Stomach (tissue), 4 donors: ENCODE results near the gene NHLH1.

Source experiments
- POLR2A ChIP-seq, 4 donors: fragments of 450-650 bp; IDR thresholded peaks; one replicate each; pipeline ENCODE4 v1.6.1; 2016; ENCODE audit warnings: antibody characterized with exemption in 4 of 4, control low read depth in 2 of 4, mild to moderate bottlenecking in 1 of 4, moderate library complexity in 1 of 4
- POLR2AphosphoS5 ChIP-seq, 3 donors: sonication (generic); formaldehyde crosslinking; IDR thresholded peaks; one replicate each; pipeline ENCODE4 v1.6.1; 2016; ENCODE audit warnings: antibody characterized with exemption in 3 of 3
- TF ChIP-seq, protein P1 (sequence below), 7 experiments: fragments of 450-650 bp in 4 of 7; fragments of 200-600 bp in 3 of 7; sonication (generic) in 3 of 7; IDR thresholded peaks; one replicate each; pipeline ENCODE4 v1.5.1; 2016 to 2019; ENCODE audit warnings: antibody characterized with exemption in 7 of 7, control low read depth in 2 of 7, mild to moderate bottlenecking in 1 of 7

DNA sequence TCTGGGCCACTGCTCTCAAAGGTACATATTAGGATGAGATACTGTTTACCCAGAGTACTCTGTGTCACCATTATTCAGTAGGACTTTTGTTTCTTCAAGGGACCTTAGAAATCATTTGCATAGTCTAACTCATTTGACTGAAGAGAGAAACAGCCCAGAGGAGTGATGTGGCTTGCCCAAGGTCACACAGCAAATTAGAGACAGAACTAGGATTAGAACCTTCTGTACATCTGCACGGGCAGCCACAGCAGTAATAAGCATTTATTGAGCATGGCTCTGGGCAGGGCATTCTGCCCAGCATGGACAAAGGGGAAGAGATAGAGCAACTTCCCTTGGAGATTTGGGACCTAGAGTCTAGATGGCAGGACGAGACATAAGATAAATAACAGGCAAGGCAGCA is 5.7 kb upstream of the NHLH1 start:
- TF ChIP-seq, protein P1, sequence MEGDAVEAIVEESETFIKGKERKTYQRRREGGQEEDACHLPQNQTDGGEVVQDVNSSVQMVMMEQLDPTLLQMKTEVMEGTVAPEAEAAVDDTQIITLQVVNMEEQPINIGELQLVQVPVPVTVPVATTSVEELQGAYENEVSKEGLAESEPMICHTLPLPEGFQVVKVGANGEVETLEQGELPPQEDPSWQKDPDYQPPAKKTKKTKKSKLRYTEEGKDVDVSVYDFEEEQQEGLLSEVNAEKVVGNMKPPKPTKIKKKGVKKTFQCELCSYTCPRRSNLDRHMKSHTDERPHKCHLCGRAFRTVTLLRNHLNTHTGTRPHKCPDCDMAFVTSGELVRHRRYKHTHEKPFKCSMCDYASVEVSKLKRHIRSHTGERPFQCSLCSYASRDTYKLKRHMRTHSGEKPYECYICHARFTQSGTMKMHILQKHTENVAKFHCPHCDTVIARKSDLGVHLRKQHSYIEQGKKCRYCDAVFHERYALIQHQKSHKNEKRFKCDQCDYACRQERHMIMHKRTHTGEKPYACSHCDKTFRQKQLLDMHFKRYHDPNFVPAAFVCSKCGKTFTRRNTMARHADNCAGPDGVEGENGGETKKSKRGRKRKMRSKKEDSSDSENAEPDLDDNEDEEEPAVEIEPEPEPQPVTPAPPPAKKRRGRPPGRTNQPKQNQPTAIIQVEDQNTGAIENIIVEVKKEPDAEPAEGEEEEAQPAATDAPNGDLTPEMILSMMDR (IDR thresholded peaks at IDR 0.05): no peak
- TF ChIP-seq POLR2AphosphoS5 (IDR thresholded peaks at IDR 0.05) (no peak), POLR2A (IDR thresholded peaks at IDR 0.05) (no peak)
